Gastrocnemius medialis (tissue), 4 donors: ENCODE results near the gene MT1G.

Experiments
- CTCF ChIP-seq, 5 experiments: fragments of 450-650 bp in 3 of 5; fragments of 200-600 bp in 2 of 5; sonication (generic) in 2 of 5; IDR thresholded peaks in 4 of 5; conservative IDR thresholded peaks in 1 of 5; 1 replicate in 4 of 5; 2 replicates in 1 of 5; pipeline ENCODE4 v1.5.1; 2016 to 2019; ENCODE audit warnings: antibody characterized with exemption in 5 of 5, mild to moderate bottlenecking in 3 of 5, moderate library complexity in 3 of 5
- POLR2A ChIP-seq, 2 donors: fragments of 450-650 bp; IDR thresholded peaks; one replicate each; pipeline ENCODE4 v1.6.1; 2017; ENCODE audit warnings: antibody characterized with exemption in 2 of 2, mild to moderate bottlenecking in 2 of 2, moderate library complexity in 2 of 2

GRCh38 chr16:56709443-56710040 lies 41.7 kb upstream of the MT1G start:
- TF ChIP-seq CTCF (IDR thresholded peaks at IDR 0.05 in 4 of 5, conservative IDR thresholded peaks at IDR 0.05 in 1 of 5) (no peak), POLR2A (IDR thresholded peaks at IDR 0.05) (no peak)
